NCI-H2029 treated with DMSO at 0.1 percent for 48 hours (cell line): ENCODE measurements around the gene THEMIS2.
A peak's percentile ranks its signal among the peaks of the same experiment; 100 is the strongest.
"Not testable (repeated sequence)": the region's sequence is repeated elsewhere in the genome, so short reads cannot be mapped to it uniquely, and the experiment has no call there.

Experiments used
- DNase-seq: peaks from one replicate; lab custom pipeline; 2025; lab: John Stamatoyannopoulos, UW

THEMIS2 gene

DNA sequence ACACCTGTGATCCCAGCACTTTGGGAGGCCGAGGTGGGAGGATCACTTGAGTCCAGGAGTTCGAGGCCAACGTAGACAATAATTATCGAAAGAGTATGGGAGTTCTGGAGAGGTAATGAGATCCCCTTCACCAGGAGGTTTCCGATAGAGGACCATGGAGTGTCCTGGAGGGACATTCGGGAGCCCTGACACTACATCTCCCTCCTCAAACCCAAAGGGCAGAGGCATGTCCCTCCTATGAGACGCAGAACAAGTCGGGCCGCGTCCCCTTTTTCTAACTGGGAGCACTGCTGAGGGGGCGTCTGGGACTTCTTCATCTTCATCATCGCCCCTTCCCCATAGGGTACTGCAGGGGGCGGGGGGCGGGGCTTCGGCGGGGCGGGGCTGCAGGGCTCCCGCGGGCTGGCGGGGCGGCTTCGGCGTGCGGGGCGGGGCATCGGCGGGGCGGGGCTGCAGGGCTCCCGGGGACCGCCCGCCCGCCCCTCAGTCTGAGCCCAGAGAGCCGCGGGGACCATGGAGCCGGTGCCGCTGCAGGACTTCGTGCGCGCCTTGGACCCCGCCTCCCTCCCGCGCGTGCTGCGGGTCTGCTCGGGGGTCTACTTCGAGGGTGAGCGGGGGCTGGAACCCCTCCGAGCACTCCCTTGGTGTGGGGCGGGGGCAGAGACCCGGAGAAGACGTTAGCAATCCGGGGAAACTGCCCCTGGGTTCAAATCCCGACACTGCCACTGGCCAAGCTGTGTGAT, at the start of gene THEMIS2:
TSS of gene THEMIS2 (plus strand) at position 486 of the 743 bp plus-strand sequence. CDS start at position 514, 28 bp downstream.
- no peak for DNase-seq

DNA sequence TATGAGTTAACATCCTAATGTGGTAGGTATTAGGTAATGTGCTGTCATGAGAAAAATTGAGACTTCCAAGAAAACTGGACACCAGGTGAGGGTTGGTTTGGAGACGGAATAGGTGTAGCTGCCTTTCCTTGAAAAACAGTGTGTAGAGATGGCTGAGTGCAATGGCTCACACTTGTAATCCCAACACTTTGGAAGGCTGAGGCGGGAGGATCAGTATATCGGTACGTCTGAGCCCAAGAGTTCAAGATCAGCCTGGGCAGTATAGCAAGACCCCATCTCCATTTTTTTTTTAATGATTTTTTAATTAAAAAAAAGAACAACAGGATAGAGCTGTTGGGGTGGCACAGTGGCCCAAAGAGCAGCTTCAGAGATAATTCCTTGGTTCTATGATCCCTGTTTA, 48.6 kb upstream of the THEMIS2 start:
- no peak for DNase-seq

DNA sequence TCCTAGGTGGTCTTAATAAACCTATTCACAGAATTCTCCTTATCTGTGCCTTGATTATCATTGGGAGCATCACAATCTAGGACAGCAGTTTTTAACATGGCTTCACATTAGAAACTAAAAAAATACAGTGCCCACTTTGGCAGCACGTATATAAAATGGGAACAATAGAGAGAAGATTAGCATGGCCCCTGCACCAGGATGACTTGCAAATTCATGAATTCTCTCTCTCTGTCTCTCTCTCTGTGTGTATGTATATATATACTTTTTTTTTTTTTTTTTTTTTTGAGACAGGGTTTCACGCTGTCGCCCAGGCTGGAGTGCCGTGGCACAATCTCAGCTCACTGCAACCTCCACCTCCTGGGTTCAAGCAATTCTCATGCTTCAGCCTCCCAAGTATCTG, 47.9 kb upstream of the THEMIS2 start:
- DNase-seq = no peak

- not testable (repeated sequence) for DNase-seq
Observed at GRCh38 chr1:27829339-27829960, 42.9 kb upstream of the THEMIS2 start.

GRCh38 chr1:27830621-27831440, 41.5 kb upstream of the THEMIS2 start, which contains the start of gene PPP1R8:
TSS of gene PPP1R8 (plus strand) at chr1:27830782. CDS start at chr1:27830836, 54 bp downstream.
- DNase-seq = peak; percentile 70

DNA sequence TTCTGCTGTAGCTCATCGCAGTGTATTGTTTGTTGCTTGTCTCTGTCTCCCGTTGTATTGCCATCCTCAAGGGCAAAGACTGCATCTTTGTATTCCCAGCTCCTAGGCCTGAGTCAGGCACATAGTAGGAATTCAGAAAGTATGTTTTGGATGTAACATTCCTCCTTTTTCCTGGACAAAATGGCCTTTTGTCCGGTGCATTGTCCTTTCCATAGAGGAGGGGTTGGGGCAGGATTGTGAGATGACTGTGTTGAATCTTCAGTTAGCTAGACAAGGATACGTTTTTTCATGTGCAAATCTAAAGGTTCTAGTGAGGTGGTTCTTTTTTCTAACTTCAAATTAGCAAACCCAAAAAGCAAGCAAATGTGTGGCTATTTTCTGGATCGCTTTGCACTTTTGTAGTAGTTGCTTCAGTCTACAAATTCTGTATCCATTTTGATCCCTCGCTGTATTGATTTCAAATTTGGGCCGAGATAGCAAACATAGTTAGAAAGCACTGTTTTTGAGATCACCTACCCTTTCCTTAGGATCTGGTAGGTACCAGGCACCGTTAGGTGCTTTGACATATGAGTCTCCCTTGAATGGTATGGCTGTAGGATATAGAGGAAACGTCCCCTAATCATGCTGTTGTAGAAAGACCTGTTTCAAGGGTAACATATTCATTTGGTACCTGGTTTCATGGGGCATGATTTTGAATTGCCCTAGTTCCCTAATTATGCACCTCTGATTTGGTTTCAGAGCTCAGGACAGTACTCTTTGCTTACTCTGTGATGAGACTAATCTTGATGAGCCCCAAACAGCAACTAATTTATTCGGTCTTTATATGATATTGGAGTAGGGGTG, 40.6 kb upstream of the THEMIS2 start:
- DNase-seq = no peak

GRCh38 chr1:27832762-27833161, 39.6 kb upstream of the THEMIS2 start:
- DNase-seq = no peak

DNA sequence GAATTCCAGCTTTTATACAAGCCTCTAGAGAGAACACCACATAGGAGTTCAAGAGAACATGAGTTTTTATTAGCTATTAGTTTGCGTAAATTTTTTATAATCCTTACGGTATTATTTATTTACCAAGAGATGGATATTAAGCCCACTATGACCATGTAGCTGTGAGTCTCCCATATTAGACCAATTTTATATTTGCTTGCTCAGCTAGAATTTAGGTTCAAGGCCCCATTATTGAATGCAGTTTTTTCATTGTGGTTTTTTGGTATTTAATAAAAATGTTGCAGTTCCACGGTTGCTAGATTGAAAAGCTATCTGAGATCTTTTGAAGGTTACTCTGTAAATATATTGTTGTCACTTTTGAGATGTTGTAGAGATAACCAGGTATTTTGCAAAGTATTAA, 38.9 kb upstream of the THEMIS2 start:
- DNase-seq = no peak

DNA sequence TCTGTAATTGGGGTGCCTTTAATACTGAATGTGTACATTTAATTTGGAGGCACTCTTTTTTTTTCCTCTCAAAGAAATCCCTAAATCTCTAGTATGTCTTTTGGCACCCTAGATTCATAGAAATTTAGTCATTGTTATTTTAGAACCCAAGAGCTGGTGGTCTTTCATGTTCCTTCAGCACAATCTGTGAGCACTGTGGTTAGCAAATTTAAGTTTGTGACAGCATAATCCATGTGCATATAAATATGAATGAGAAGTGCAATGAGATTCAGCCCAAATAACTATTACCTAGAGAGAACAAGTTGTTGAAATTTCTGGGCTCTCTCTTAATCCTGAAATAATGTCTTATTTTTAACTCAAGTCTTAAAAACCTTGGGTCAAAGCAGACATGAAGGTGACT, 37.3 kb upstream of the THEMIS2 start:
- DNase-seq = no peak

DNA sequence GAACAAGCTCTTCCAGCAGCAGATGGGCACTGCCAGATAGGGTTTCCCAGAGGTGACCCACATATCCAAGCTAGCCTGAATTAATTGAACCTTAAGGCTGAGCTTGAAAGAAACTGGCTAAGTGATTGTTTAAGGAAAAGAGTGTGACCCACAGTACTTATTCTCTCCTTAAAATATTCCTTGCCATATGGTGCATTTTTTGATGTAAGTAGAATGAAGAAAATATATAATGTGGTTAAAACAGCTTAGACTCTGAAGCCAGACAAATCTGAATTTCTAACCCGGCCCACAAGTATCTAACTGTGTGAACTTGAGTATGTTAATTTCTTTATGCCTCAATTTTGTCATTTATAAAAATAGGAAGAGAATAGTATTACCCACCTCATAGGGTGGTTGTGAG, 36.8 kb upstream of the THEMIS2 start:
- no peak for DNase-seq

GRCh38 chr1:27849951-27850350, 22.4 kb upstream of the THEMIS2 start:
- no peak for DNase-seq

- DNase-seq = no peak
Observed at GRCh38 chr1:27855085-27855484, 17.3 kb upstream of the THEMIS2 start.

- no peak for DNase-seq
Observed at GRCh38 chr1:27856561-27857343, 15.6 kb upstream of the THEMIS2 start.

DNA sequence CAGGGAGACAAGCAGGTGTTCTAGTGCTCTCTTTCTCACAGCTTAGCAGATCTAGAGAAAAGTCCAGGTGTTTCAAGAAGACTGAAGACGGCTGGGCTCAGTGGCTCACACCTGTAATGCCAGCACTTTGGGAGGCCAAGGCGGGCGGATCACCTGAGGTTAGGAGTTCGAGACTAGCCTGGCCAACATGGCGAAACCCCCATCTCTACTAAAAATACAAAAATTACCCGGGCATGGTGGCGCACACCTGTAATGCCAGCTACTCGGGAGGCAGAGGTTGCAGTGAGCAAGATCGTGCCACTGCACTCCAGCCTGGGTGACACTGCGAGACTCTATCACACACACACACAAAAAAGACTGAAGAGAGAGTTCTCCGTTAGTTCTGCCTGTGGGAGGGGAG, 14.8 kb upstream of the THEMIS2 start:
- not testable (repeated sequence) for DNase-seq

GRCh38 chr1:27858072-27858948, 14.0 kb upstream of the THEMIS2 start:
- peak; percentile 35 for DNase-seq

DNA sequence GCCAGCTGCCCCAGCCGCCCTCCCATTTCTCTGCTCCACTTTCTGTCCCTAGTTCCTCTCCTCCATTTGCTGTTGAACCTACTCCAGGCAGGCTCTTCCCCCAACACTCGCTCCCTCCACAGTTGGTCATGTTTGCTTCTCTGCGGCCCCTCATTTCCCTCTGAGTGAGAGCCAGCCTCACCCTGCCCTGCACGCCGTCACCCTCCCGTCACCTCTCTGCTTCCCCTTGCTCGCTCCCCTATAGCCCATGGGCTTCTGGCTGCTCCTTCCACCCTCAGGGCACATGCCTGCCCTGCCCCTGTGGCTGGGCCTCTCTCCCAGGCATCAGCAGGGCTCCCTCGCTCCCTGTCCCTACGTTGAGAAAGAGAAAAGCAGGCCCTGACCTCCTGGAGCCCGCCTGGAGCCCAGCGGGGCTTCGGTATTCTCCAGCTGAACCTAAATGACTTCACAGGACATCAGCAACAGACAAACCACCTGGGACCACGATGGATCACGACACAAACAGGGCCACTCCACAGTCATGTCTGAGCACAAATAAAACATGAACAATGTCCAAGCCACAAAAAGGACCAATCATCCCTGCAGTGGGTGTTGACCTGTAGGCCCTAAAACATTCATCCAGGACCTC, 13.3 kb upstream of the THEMIS2 start:
- no peak for DNase-seq

- no peak for DNase-seq
Observed at GRCh38 chr1:27861436-27861835, 10.9 kb upstream of the THEMIS2 start.

- DNase-seq = no peak
Observed at GRCh38 chr1:27862004-27862403, 10.3 kb upstream of the THEMIS2 start.
